Esophagus squamous epithelium (tissue), 4 donors: ENCODE results near the gene CA10.

Experiments used
- CTCF ChIP-seq, 6 experiments: fragments of 450-650 bp in 4 of 6; fragments of 200-600 bp in 2 of 6; sonication (generic) in 2 of 6; IDR thresholded peaks; one replicate each; pipeline ENCODE4 v1.5.1; 2016 to 2019; ENCODE audit warnings: antibody characterized with exemption in 6 of 6, mild to moderate bottlenecking in 4 of 6, moderate library complexity in 4 of 6
- POLR2A ChIP-seq, 4 donors: fragments of 450-650 bp; IDR thresholded peaks; one replicate each; pipeline ENCODE4 v1.6.1; 2017; ENCODE audit warnings: antibody characterized with exemption in 4 of 4, mild to moderate bottlenecking in 4 of 4, moderate library complexity in 3 of 4

- TF ChIP-seq CTCF (IDR thresholded peaks at IDR 0.05) (no peak), POLR2A (IDR thresholded peaks at IDR 0.05) (no peak)
Measured at GRCh38 chr17:51801626-51802025, 356.9 kb downstream of the CA10 start.
